Liver (tissue), 3 donors: ENCODE results near the gene TMEM14C.

Source experiments
- TAF1 ChIP-seq: conservative IDR thresholded peaks from 2 replicates; pipeline ENCODE4 v1.6.1; 2016; ENCODE audit warnings: antibody characterized with exemption, mild to moderate bottlenecking
- TF ChIP-seq, protein P1 (sequence below): fragments of 150-350 bp; IDR thresholded peaks from 2 replicates; pipeline ENCODE4 v1.5.1; 2017; ENCODE audit warnings: improper control_type of control experiment, low read depth, low read length; ENCODE audit not compliant: missing input control
- TF ChIP-seq, protein P2 (sequence below): IDR thresholded peaks from 2 replicates; pipeline ENCODE4 v1.6.1; 2016; ENCODE audit warnings: antibody characterized with exemption
- donor health status: healthy.
- donor health status: healthy.

- TF ChIP-seq, protein P1, sequence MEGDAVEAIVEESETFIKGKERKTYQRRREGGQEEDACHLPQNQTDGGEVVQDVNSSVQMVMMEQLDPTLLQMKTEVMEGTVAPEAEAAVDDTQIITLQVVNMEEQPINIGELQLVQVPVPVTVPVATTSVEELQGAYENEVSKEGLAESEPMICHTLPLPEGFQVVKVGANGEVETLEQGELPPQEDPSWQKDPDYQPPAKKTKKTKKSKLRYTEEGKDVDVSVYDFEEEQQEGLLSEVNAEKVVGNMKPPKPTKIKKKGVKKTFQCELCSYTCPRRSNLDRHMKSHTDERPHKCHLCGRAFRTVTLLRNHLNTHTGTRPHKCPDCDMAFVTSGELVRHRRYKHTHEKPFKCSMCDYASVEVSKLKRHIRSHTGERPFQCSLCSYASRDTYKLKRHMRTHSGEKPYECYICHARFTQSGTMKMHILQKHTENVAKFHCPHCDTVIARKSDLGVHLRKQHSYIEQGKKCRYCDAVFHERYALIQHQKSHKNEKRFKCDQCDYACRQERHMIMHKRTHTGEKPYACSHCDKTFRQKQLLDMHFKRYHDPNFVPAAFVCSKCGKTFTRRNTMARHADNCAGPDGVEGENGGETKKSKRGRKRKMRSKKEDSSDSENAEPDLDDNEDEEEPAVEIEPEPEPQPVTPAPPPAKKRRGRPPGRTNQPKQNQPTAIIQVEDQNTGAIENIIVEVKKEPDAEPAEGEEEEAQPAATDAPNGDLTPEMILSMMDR, result no peak
- TF ChIP-seq TAF1, result no peak
- TF ChIP-seq, protein P2, sequence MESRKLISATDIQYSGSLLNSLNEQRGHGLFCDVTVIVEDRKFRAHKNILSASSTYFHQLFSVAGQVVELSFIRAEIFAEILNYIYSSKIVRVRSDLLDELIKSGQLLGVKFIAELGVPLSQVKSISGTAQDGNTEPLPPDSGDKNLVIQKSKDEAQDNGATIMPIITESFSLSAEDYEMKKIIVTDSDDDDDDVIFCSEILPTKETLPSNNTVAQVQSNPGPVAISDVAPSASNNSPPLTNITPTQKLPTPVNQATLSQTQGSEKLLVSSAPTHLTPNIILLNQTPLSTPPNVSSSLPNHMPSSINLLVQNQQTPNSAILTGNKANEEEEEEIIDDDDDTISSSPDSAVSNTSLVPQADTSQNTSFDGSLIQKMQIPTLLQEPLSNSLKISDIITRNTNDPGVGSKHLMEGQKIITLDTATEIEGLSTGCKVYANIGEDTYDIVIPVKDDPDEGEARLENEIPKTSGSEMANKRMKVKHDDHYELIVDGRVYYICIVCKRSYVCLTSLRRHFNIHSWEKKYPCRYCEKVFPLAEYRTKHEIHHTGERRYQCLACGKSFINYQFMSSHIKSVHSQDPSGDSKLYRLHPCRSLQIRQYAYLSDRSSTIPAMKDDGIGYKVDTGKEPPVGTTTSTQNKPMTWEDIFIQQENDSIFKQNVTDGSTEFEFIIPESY, result no peak
These were observed 40.4 kb upstream of the TMEM14C start for GRCh38 chr6:10682355-10682988.
